Skeletal muscle tissue (tissue), 4 donors: ENCODE results near the gene NSD1. TPM values are rescaled to one million over a fixed set of nuclear protein-coding genes. Genes with fewer than 3 reads are reported as not detected.

Experiments used
- H3K27ac ChIP-seq: one replicate; pipeline ENCODE4 v1.7.0; 2013; ENCODE audit warnings: mild to moderate bottlenecking, low read depth, low read length, inconsistent platforms
- H3K27me3 ChIP-seq, 3 donors: one replicate each; pipeline ENCODE4 v1.7.0; 2013; ENCODE audit warnings: low read length in 3 of 3; ENCODE audit not compliant: control insufficient read depth in 3 of 3, insufficient read depth in 3 of 3
- H3K36me3 ChIP-seq, 3 donors: one replicate each; pipeline ENCODE4 v1.7.0; 2013; ENCODE audit warnings: low read length in 3 of 3; ENCODE audit not compliant: control insufficient read depth in 3 of 3, insufficient read depth in 3 of 3
- H3K4me1 ChIP-seq, 3 donors: one replicate each; pipeline ENCODE4 v1.7.0; 2013; ENCODE audit warnings: low read length in 3 of 3, mild to moderate bottlenecking in 3 of 3; ENCODE audit not compliant: control insufficient read depth in 3 of 3, insufficient read depth in 3 of 3
- H3K4me3 ChIP-seq, 3 donors: one replicate each; pipeline ENCODE4 v1.7.0; 2013; ENCODE audit warnings: low read length in 3 of 3
- H3K9ac ChIP-seq, 3 donors: one replicate each; pipeline ENCODE4 v1.7.0; 2013; ENCODE audit warnings: low read length in 3 of 3, mild to moderate bottlenecking in 3 of 3, moderate library complexity in 2 of 3, low read depth in 1 of 3
- H3K9me3 ChIP-seq, 3 donors: one replicate each; pipeline ENCODE4 v1.7.0; 2013; ENCODE audit warnings: low read length in 3 of 3; ENCODE audit not compliant: control insufficient read depth in 3 of 3
- total RNA-seq: library from RNA; depleted of rRNA; stranded (reverse); fragments of >200 nt; gene quantifications from one replicate; pipeline ENCODE4 v1.2.3, GENCODE V29; 2014
- donor health status: Osteomylitis.

NSD1 gene
- total RNA-seq, 1 donor from 2014 or later = 57.4 TPM

DNA sequence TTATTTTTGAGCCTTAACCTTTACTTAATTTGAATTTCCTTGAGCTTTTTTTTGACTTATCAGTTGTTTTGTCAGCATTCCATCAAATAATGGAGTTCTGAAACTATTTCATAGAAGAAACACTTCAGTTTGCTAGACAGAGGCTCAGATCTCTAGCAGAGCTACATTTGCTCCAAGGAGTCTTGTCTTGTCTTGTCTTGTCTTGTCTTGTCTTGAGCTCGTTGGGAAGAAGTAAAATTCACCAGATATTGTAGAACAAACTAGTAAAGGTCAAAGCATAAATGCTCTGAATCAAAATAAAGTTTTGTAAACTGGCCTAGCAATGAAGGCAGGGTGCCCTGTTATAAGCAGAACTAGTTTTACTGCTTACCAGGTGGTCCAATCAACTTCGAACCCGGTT, 136.4 kb downstream of the NSD1 start:
- Histone ChIP-seq H3K36me3 (peaks cover 34 to 56% (median 49%) of the 10 kb centered on the region in 3 donors), H3K4me3 (no peak overlapping the region), H3K4me1 (no peaks in the 10 kb centered on the region), H3K27ac (no peak overlapping the region), H3K9ac (no peak overlapping the region), H3K27me3 (no peaks in the 10 kb centered on the region), H3K9me3 (no peaks in the 10 kb centered on the region)

- H3K36me3 ChIP-seq = peaks cover 33 to 54% (median 48%) of the 10 kb centered on the region in 3 donors
- H3K27ac ChIP-seq = no peak overlapping the region
- H3K9me3 ChIP-seq = no peaks in the 10 kb centered on the region
- H3K4me3 ChIP-seq = no peak overlapping the region
- H3K27me3 ChIP-seq = no peaks in the 10 kb centered on the region
- H3K4me1 ChIP-seq = no peaks in the 10 kb centered on the region
- H3K9ac ChIP-seq = no peak overlapping the region
These were observed 137.1 kb downstream of the NSD1 start for GRCh38 chr5:177270653-177271052.

GRCh38 chr5:177271113-177271512, 137.5 kb downstream of the NSD1 start:
- Histone ChIP-seq H3K9me3 (no peaks in the 10 kb centered on the region), H3K36me3 (peaks cover 34 to 54% (median 46%) of the 10 kb centered on the region in 3 donors), H3K4me3 (no peak overlapping the region), H3K27me3 (no peaks in the 10 kb centered on the region), H3K4me1 (no peaks in the 10 kb centered on the region), H3K27ac (no peak overlapping the region), H3K9ac (no peak overlapping the region)

- Histone ChIP-seq H3K27ac (no peak overlapping the region), H3K36me3 (peaks cover 15 to 52% (median 30%) of the 10 kb centered on the region in 3 donors), H3K27me3 (no peaks in the 10 kb centered on the region), H3K4me1 (no peaks in the 10 kb centered on the region), H3K9me3 (no peaks in the 10 kb centered on the region), H3K4me3 (no peak overlapping the region), H3K9ac (no peak overlapping the region)
These were observed 142.3 kb downstream of the NSD1 start for GRCh38 chr5:177275883-177276282.

DNA sequence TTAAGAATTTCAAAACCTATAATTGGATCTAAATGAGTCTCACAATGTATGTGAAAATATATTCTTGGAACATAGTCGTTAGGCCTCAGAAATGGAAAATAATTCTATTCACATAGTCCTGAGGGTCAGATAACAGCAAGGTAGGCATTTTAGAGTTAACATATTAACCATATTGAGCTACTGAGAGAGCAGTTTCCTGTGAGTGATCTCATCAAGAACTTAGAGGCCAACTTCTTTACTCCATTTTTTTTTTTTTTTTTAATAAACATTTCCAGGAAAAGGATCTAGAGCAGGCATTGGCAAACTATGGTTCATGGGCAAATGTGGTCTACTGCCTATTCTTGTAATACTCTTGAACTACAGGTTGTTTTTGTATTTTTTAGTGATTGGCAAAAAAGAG, 143.3 kb downstream of the NSD1 start:
- H3K9ac ChIP-seq = no peak overlapping the region
- H3K27ac ChIP-seq = no peak overlapping the region
- peaks cover 17 to 52% (median 29%) of the 10 kb centered on the region in 3 donors for H3K36me3 ChIP-seq
- H3K9me3 ChIP-seq = no peaks in the 10 kb centered on the region
- H3K27me3 ChIP-seq = no peaks in the 10 kb centered on the region
- H3K4me3 ChIP-seq = no peak overlapping the region
- H3K4me1 ChIP-seq = no peaks in the 10 kb centered on the region

- H3K9me3 ChIP-seq = no peaks in the 10 kb centered on the region
- no peak overlapping the region for H3K4me3 ChIP-seq
- peaks cover 33 to 70% (median 50%) of the 10 kb centered on the region in 3 donors for H3K36me3 ChIP-seq
- no peaks in the 10 kb centered on the region for H3K27me3 ChIP-seq
- H3K9ac ChIP-seq = no peak overlapping the region
- H3K4me1 ChIP-seq = no peaks in the 10 kb centered on the region
- no peak overlapping the region for H3K27ac ChIP-seq
These were observed 154.6 kb downstream of the NSD1 start for GRCh38 chr5:177288191-177288590.

DNA sequence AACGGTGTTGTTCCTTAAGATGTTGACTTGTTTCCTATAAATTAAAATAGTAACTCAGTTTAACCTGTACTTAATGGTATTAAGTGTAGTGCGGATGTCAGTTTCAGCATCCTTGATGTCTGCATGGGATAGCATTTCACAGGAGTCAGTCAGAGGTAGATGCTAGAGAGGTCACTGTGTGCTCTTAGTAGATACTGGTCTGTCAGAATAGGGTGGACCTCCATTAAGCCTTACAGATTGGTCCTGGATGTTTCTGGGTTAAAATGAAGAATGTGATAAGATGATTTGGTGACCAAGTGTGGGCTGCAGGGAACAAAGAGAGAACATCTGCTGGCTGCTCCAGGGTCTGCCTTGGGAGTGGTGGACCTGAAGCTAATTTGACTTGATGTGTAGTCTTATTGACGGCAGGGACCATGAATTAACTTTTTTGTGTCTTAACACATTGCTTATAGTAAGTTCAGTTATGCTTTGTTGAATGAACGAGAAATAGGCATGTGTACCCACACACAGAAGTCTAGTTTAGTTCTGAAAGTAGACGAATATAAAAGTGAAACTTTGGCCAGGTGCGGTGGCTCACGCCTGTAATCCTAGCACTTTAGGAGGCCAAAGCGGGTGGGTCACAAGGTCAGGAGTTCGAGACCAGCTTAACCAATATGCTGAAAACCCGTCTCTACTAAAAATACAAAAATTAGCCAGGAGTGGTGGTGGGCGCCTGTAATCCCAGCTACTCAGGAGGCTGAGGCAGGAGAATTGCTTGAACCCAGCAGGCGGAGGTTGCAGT, 157.4 kb downstream of the NSD1 start:
- Histone ChIP-seq H3K9me3 (no peaks in the 10 kb centered on the region), H3K36me3 (peaks cover 48 to 75% (median 60%) of the 10 kb centered on the region in 3 donors), H3K27me3 (no peaks in the 10 kb centered on the region), H3K4me3 (no peak overlapping the region), H3K27ac (no peak overlapping the region), H3K9ac (no peak overlapping the region), H3K4me1 (peaks cover 0 to 4% (median 0%) of the 10 kb centered on the region in 3 donors)

DNA sequence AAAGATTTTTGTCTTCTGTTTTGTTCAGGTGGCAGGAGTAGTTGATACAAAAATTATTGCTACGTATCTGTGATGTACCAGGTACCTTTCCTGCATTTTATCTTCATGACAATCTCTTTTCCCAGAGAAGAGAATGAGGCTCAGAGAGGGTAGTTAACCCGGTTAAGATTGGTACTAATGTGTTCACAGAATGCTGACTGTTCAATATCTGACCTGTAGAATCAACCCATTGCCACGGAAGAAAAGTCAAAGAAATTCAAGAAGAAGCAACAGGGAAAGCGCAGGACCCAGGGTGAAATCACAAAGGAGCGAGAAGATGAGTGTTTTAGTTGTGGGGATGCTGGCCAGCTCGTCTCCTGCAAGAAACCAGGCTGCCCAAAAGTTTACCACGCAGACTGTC, 158.2 kb downstream of the NSD1 start:
- Histone ChIP-seq H3K27me3 (no peaks in the 10 kb centered on the region), H3K36me3 (peaks cover 48 to 71% (median 66%) of the 10 kb centered on the region in 3 donors), H3K4me1 (peaks cover 0 to 11% (median 3%) of the 10 kb centered on the region in 3 donors), H3K9me3 (no peaks in the 10 kb centered on the region), H3K9ac (no peak overlapping the region), H3K4me3 (no peak overlapping the region), H3K27ac (no peak overlapping the region)

DNA sequence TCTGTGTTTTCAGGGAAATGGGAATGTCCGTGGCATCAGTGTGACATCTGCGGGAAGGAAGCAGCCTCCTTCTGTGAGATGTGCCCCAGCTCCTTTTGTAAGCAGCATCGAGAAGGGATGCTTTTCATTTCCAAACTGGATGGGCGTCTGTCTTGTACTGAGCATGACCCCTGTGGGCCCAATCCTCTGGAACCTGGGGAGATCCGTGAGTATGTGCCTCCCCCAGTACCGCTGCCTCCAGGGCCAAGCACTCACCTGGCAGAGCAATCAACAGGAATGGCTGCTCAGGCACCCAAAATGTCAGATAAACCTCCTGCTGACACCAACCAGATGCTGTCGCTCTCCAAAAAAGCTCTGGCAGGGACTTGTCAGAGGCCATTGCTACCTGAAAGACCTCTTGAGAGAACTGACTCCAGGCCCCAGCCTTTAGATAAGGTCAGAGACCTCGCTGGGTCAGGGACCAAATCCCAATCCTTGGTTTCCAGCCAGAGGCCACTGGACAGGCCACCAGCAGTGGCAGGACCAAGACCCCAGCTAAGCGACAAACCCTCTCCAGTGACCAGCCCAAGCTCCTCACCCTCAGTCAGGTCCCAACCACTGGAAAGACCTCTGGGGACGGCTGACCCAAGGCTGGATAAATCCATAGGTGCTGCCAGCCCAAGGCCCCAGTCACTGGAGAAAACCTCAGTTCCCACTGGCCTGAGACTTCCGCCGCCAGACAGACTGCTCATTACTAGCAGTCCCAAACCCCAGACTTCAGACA, 160.4 kb downstream of the NSD1 start:
- H3K27ac ChIP-seq = no peak overlapping the region
- no peaks in the 10 kb centered on the region for H3K27me3 ChIP-seq
- no peaks in the 10 kb centered on the region for H3K9me3 ChIP-seq
- H3K4me3 ChIP-seq = no peak overlapping the region
- peaks cover 0 to 14% (median 6%) of the 10 kb centered on the region in 3 donors for H3K4me1 ChIP-seq
- H3K36me3 ChIP-seq = peaks cover 46 to 62% (median 54%) of the 10 kb centered on the region in 3 donors
- no peak overlapping the region for H3K9ac ChIP-seq

- no peak overlapping the region for H3K9ac ChIP-seq
- H3K36me3 ChIP-seq = peaks cover 45 to 56% (median 49%) of the 10 kb centered on the region in 3 donors
- H3K4me3 ChIP-seq = no peak overlapping the region
- peaks cover 0 to 19% (median 9%) of the 10 kb centered on the region in 3 donors for H3K4me1 ChIP-seq
- H3K27me3 ChIP-seq = no peaks in the 10 kb centered on the region
- H3K9me3 ChIP-seq = no peaks in the 10 kb centered on the region
- H3K27ac ChIP-seq = no peak overlapping the region
These were observed 161.1 kb downstream of the NSD1 start for GRCh38 chr5:177294632-177295031.
